NCI-H446 treated with DMSO at 0.1 percent for 48 hours (cell line): ENCODE data around the gene VCPKMT.
"Not testable (repeated sequence)": the region's sequence is repeated elsewhere in the genome, so short reads cannot be mapped to it uniquely, and the experiment has no call there.

ENCODE experiments used
- DNase-seq: peaks from one replicate; lab custom pipeline; 2025; lab: John Stamatoyannopoulos, UW

Gene VCPKMT

DNA sequence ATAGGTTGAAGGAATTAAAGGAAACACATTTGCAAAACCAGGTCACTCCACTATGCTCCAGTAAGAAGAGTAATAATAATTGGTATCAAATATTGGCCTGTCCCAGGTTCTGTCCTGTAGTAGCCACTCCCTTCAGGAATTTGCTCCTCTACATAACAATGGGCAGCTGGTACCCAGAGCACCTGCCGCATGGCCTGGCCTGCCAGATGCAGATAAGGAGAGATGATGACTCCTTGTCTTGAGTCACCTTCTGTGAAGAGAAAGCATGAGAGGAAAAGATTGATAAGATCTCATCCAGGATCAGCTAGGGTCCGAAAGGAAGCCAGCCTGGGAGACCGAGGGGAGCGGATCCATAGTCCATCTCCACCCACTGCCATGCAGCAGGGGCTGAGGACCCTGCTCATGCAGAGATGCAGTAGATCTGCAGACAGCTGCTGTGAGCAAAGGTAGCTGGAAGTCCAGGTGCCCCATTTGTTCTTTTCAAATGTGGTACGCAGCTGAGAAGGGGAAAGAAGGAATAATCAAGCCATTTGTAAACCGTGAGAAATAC is 24.3 kb downstream of the VCPKMT start:
- DNase-seq: no peak

DNA sequence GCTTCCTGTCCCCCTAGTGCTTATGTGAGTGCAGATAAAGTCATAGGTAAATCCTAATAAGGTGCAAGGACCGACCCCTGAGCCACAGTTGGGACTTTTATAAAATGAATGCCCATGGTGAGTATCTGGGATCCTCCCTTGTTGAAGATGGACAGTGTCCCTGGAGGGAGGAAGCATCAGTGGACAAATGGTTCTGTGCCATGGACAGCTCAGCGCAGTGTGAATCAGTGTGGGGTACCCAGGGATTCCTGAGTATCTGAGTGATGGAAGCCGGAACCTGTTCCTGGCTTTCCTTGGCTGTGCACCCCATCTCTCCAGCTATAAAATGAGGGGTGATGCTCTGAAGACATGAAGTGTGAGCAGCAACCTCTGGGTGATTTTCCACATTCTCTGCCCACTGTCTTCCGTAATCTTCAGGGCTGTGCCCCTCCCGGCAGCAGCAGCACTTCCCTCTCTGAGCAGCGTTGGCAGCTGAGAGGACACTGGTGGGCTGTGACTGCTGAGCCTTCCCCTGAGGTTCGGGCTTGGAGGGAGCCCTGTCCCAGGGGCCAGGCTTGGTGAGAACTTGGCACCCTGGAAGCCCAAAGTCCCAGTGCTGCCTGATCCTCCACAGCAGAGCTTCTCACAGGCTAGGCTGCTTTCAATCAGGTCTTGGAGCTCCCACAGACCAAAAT is 25.0 kb downstream of the VCPKMT start:
- no peak for DNase-seq

DNA sequence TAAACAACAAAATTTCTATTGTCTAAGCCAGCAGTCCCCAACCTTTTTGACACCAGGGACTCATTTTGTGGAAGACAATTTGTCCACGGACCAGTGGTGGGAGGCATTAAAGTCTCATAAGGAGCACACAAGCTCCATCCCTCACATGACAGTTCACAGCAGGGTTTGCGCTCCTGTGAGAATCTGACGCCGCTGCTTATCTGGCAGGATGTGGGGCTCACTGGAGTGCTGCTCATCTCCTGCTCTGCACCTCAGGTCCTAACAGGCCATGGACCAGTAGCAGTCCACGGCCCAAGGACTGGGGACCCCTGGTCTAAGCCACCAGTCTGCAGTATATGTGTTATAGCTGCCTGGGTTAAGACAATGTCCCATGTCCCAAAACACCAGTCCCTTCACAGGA is 27.2 kb downstream of the VCPKMT start:
- DNase-seq: no peak

DNA sequence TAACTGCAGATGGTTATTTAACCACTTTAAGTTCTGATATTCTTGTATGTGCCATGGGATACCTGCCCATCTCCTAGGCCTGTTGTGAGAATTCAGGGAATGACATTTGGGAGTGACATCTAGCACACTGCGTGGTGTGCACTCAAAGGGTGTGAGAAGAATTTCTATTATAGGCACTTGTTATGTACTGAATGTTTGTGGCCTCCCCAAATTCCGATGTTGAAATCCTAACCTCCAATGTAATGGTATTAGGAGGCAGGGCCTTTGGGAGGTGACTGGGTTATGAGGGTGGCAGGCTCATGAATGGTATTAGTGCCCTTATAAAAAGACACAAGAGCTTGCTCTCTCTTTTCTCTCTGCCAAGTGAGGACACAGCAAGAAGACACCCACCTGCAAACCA is 27.6 kb downstream of the VCPKMT start:
- DNase-seq: no peak

DNA sequence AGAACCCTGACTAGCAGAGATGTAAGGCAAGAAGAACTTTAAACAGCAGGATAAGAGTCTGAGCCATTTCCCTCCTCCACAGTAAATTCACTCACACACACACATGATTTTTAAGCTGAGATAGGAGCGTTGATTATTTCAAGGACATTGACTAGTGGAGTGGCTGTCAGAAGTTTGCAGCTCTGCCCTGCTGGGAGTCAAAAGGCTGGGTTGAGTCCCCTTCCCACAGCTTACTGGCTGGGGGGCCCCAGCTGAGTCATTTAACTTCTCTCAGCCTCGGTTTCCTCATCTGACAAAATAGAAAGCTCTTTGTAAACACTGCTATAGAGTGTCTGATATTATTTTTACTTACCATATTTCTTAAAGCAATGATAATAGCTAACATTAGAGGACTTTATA is 28.3 kb downstream of the VCPKMT start:
- DNase-seq: no peak

DNA sequence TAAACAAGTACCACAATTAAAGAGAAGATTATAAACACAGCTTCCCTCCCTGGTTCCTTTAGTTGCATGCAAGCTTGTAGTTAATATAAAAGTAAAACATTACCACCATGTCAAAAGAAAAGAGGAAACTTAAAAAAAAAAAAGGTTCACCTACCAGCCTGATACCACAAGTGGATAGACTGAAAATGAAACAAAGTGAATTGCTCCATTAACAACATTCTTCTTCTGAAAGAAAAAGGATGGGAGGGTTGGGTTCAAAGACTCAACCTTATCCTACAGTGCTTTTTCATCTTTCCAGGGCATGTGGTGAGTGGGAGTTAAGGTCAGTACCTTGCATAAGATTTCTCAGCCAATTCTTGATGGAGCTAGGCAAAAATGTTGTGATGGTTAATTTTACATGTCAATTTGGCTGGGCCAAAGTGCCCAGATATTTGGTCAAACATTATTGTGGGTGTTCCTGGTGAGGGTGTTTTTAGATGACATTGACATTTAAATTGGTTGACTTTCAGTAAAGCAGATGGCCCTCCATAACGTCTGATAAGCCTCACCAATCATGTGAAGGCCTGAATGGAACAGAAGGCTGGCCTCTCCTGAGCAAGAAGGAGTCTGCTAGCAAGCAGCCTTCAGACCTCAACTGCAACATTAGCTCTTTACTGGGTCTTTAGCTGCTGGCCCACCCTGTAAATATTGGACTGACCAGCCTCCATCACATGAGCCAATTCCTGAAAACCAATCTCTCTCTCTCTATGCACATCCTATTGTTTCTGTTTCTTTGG is 28.8 kb downstream of the VCPKMT start:
- DNase-seq: no peak

DNA sequence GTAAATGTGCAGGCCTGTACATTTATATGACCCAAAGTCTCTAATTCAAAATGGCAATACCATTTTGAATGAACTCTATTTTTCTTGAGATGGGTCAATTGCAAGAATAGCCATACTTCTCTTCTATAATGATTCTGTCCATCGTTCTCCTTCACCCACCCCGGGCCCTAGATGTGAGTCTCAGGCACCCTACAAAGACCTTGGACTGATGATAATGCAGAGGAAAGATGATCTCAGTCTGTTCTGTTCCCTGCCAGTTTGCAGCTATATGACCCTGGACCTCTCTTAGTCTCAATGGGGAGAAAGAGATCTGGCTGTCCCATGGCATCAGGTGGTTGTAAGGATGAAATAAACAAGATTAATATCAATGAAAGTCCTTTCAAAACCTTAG is 30.1 kb downstream of the VCPKMT start:
- DNase-seq: no peak

DNA sequence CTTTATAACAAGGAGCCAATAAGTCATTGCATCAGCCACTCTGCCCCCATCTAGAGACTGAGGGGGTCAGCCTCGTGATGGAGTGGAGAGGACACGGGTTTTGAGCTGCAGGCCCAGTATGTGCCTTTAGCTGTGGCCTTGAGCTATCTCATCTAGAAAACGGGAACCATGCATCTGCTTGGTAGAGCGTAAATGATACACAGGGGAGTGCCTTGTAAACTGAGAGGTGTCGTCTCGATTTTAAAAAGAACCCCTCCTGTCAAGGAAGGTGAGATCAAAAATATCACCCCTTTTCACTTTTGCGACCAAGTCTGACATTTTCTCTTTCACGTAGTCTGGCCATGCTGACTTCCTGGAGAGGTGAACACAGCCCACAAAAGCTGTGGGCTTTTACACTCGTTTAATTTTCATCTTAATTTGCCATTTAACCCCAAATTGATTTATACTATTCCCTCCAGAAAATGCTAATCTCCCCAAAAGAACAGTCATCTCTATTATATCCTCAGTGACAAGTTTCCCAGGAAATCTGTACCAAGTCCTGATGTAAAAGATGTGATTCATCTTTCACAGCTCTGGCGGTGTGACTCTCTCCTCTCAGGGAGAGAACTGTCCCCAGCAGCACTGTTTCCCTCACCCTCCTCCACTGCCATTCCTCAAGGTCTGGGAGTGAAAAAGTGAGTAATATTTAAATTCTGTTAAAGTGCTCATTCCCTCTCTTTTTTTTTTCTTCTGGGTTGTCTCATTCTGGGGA is 30.6 kb downstream of the VCPKMT start:
- no peak for DNase-seq

DNA sequence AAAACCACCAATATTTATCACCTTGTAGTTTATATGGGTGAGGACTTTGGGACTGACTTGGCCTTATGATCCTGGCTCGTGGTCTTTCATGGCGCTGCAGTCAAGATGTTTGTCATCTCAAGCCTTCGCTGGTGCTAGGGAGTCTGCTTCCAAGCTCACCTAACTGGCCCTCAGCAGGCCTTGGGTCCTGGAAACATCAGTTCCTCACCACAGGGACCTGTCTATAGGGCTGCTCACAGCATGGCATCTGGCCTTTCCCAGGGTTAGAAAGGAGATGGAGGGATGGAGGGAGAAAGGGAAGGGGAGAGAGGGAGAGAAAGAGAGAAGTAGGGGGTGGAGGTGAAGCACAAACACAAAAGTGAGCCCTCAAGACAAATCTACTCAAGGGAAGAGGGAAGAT is 31.7 kb downstream of the VCPKMT start:
- DNase-seq: no peak

DNA sequence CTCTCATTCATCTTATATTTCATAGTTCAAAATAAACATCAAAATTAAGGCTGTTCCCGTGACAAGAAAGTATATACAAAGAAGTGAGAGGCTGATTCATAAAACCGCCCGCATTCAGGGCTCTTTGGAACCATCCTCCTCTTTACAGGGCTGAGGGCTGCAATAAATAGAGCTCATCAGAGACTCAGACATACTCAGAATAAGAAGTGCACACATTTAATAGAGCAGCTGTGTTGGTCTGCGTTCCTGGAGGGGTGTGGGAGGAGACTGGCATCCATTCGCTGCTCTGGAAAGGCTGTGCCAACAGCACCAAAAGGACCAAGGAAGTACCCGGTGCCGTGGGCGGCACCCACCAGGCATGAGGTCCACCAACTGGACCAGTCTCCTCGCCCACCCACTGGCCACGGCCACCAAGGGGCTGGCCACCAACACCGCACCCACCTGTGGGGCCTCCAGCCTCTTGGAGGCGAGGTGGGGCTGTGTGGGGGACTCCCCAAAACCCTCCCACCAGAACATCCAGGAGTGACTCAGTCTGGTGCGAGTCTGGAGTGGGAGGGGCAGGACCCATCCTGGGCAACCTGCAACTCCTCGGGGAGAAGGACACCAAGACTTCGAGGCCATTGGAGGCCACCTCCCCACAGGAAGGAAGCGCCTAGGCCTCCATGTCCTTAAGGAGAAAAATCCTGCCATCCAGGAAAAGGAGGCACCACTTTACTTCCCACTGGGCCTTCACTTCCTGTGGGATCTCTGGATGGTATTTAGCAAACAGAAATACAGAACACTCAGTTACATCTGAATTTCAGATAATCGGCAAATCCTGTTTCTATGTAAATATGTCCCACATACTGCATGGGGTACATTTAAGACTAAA is 32.7 kb downstream of the VCPKMT start:
- DNase-seq: no peak

DNA sequence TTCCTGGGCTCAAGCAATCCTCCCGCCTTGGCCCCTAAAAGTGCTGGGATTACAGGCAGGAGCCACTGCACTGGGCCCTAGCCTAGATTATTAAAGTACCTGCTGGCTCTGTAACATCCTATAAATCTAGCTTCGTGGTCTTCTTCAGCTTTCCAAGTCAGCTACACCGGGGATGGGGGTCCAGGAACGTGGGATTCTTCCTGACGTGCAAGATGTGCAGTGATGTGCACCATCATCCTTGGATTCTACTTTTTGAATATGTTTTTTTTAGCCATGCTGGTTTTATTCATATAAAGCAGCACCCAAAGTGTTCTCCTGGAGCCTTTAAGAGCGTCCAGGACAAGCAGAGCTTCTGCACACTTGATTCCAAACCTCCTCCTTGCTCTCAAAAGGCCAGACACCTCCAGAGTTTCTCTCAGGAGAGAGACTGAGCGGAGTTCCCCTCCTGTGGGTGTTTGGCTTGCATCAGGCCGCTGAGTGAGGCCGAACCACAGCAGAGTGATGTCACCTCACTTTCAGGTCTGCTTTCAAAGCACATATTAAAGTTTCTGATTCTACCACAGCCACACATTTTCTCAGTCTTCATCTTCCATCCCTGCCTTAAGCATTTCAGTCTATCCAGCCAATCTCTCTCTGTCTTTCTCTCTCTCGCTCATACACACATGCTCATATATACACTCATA is 33.4 kb downstream of the VCPKMT start:
- no peak for DNase-seq

DNA sequence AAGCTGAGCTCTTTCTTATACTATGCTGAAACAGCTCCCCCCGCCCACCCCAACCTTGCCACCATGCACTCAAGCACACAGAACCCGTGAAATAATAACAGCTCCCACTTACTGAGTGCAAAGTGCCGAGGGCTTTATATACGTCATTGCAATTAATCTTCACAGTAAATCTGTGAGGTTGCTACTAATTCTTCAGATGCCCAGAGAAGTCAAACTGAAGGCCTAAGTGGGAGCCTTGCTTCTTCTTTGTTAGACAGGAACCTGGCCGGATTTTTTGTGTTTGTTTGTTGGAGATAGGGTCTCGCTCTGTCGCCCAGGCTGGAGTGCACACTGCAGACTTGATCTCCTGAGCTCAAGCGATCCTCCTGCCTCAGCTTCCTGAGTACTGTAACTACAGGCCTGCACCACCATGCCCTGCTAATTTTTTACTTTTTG is 34.0 kb downstream of the VCPKMT start:
- no peak for DNase-seq

DNA sequence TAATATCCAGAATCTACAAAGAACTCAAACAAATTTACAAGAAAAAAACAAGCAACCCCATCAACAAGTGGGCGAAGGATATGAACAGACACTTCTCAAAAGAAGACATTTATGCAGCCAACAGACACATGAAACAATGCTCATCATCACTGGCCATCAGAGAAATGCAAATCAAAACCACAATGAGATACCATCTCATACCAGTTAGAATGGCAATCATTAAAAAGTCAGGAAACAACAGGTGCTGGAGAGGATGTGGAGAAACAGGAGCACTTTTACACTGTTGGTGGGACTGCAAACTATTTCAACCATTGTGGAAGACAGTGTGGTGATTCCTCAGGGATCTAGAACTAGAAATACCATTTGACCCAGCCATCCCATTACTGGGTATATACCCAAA is 37.3 kb downstream of the VCPKMT start:
- not testable (repeated sequence) for DNase-seq

DNA sequence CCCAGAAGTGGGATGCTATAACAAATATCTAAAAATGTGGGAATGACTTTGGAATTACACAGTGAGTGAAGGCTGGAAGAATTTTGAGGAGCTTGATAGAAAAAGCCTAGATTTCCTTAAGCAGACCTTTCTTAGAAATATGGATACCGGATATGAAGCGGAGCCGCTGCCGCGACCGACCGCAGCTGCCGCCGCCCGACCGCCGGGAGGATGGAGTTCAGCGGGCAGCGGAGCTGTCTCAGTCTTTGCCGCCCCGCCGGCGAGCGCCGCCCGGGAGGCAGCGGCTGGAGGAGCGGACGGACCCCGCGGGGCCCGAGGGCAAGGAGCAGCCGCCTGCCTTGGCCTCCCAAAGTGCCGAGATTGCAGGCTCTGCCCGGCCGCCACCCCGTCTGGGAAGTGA is 42.7 kb downstream of the VCPKMT start:
- DNase-seq: not testable (repeated sequence)

DNA sequence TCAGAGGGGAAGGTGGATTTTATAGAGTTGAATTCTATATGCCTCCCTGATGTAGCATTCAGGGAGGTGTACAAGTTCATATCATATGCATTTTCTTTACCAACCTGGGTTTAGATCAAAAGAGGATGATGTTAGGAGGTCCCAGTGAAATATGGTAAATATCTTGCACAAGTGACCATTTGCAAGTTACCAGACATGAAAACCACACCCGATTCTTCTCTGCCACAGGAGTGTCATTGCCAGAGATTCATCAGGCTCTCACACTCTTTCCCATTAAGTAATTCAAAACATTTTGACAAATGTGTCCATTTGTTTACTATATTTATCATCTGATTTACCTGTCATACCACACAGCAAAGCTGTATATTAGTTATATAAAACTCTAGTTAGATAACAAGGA is 44.0 kb downstream of the VCPKMT start:
- DNase-seq: no peak

DNA sequence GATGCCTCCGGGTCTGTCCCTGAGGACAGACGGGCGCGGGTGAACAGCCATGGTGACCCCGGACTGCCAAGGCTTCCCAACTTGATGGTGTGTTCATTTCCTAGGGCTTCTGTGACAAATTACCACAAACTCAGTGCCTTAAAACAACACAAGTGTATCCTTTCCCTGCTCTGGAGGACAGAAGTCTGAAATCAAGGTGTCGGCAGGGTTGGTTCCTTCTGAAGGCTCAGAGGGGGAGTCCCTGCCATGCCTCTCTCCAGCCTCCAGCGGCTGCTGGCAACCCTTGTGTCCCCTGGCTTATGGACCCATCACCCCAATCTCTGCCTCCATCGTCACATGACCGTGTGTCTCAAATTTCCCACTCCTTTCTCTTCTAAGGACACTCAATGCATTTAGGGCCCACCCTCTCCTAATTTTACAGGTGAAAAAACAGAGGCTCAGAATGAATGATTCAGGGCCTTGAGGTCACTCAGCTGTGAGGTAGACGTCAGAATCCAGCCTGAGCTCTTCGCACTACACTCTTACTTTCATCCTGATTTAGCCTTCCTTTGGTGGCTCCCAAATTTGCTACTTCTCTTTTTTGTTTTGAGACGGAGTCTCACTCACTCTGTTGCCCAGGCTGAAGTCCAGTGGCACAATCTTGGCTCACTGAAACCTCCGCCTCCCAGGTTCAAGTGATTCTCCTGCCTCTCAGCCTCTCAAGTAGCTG is 45.4 kb downstream of the VCPKMT start:
- DNase-seq: no peak

DNA sequence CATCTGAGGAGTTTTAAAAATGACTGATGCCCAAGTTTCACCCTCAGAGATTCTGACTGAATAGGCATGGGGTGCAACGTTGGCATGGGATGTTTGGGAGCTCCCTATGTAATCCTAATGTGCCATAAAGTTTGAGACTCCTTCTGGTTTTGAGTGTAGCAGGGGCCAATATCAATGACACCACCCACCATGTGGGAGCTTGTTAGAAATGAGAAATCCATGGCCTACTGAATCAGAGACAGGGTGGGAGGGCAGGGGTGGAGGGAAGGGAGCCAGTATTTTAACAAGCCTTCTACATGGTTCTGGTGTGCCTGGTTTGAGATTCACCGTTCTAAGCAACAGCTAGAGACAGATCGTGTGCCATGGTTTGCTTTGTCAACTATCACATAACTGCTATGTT is 46.1 kb downstream of the VCPKMT start:
- no peak for DNase-seq

DNA sequence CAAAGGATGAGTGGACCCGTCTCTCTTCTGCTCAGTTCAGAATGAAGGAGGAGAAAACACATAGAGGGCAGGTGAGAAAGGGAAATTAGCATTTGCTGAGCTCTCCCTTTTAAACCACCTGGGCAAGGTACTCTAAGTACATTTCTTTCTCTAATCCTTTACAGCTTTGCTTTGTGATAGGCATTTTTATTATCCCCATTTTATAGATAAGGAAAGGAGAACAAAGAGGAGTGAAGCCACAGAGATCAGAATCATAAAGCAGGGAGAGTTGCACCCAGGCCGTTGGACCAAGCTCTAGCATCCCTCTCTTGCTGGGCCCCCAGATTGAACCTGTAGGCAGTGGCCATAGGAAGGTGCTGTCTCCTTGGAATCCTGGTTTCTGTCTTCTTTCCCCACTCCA is 47.0 kb downstream of the VCPKMT start:
- DNase-seq: no peak

DNA sequence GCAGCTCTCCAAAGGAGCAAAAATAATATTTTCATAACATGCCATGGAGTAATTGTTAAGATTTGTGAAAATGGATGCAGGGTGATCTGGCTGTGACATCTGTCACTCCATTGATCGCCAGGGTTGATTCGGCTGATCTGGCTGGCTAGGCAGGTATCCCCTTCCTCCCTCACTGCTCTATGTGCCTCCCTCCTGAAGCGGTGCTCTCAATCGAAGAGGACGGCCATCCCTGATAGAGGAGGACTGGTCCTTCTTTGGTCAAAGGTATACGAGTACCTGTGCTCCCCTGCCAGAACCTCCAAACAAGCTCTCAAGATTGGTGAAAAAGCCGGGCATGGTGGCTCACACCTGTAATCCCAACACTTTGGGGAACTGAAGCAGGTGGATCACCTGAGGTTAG is 47.9 kb downstream of the VCPKMT start:
- DNase-seq: no peak

DNA sequence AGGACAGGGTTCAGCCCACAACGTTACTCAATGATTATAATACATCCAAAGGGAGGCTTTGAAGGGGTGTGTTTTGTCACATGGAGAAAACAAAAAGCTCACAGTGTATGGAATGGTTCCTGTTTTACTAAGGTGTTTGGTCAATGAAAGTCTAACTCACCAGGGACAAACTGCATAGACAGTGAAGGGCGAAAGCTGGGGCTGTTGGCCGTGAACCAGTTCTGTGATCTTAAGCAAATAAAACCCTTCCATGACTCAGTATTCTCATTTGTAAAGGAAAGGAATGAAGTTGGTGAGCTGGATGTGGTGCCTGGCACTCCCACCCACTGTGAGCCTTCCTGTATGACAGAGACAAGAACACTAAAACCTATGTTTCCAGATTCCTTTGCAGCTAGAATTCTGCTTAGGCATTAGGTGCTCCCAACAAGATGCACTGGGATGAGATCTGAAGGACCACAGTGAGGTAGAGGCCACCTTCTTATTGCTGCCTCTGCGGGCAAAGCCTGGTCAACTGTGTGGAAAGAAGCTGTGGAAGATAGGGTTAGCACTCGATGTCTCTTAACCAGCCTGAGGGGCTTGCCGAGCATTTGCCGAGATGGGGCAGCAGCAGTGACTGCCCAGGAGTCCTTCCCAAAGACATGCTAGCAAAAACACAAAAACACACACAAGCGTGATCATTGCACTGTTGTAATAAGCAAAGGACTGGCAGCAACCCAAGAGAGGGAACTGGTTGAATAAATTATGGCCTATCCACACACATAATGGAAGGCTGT is 48.5 kb downstream of the VCPKMT start:
- no peak for DNase-seq
